Occipital lobe (tissue), 2 donors: ENCODE measurements around the gene NUMB. TPM values are rescaled to one million over a fixed set of nuclear protein-coding genes. Genes with fewer than 3 reads are reported as not detected.

Experiments used
- DNase-seq: peaks from one replicate; lab custom pipeline; 2025; lab: John Stamatoyannopoulos, UW
- total RNA-seq: library from RNA; depleted of rRNA; stranded (reverse); fragments of >200 nt; gene quantifications from one replicate; pipeline ENCODE4 v1.2.3, GENCODE V29; 2014

Gene NUMB
- total RNA-seq: 18.7 TPM

- DNase-seq: peak; percentile 96
Observed at GRCh38 chr14:73458183-73458976, at the start of gene NUMB. Gene NUMB (minus strand): TSS chr14:73458546. CDS start chr14:73355751, 102,795 bp downstream.

- DNase-seq: no peak
Observed at GRCh38 chr14:73503648-73504047, 45.3 kb upstream of the NUMB start.

DNA sequence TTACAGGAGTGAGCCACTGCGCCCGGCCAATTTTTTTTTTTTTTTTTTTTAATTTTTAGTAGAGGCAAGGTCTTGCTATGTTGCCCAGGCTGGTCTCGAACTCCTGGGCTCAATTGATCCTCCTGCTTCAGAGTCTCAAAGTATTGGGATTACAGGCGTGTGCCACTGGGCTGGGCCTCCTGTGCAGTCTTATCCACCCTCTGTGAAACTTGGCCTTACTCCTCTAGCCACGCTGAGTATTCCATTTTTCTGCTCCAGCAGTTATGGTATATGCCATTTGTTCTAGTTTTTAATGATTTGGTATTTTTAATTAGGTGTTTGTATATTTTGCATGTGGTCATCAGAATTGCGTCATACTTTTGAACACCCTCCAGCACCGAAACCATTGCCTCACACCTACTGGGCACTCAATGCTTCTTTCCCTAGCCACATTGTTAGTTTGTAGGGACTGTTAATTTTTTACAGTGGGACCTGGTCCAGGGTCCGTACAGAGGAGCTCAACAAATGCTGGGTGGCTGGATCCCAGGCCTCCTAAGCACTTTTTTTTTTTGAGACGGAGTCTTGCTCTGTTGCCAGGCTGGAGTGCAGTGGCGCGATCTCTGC lies 43.8 kb upstream of the NUMB start:
- DNase-seq: no peak

DNA sequence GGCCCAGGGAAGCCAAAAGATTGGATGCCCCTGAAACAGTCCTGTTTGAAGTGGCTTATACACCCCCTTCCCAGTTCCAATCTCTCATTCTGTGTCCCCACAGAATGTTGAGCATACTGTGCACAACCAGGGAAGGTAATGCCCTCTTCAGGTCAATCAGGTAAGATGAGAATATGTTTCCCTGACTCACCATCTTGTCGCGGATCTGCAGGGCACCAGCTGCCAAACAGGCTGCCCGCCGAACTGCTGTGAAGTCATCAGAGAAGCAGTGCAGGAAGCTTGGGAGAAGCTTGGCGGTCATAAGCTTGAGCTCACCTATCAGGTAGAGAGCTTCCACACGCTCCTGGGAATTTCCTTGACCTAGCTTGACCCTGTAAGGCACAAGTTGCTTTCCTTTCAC lies 42.0 kb upstream of the NUMB start:
- no peak for DNase-seq

GRCh38 chr14:73494593-73494992 lies 36.2 kb upstream of the NUMB start:
- no peak for DNase-seq

DNA sequence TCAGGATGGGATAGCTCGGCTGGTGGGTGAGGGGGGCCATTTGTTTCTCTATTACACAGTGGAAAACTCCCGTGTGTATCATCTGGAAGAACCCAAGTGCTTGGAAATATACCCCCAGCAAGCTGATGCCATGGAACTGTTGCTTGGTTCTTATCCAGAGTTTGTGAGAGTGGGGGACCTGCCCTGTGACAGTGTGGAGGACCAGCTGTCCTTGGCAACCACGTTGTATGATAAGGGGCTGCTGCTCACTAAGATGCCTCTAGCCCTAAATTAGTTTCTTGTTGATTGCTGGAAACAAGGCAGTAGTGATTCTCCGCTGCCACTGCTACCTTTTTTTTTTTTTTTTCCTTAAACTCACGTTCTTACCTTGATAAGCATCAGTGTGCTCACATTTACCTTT lies 34.3 kb upstream of the NUMB start:
- no peak for DNase-seq

- DNase-seq: no peak
Observed at GRCh38 chr14:73492043-73492552, 33.8 kb upstream of the NUMB start.

DNA sequence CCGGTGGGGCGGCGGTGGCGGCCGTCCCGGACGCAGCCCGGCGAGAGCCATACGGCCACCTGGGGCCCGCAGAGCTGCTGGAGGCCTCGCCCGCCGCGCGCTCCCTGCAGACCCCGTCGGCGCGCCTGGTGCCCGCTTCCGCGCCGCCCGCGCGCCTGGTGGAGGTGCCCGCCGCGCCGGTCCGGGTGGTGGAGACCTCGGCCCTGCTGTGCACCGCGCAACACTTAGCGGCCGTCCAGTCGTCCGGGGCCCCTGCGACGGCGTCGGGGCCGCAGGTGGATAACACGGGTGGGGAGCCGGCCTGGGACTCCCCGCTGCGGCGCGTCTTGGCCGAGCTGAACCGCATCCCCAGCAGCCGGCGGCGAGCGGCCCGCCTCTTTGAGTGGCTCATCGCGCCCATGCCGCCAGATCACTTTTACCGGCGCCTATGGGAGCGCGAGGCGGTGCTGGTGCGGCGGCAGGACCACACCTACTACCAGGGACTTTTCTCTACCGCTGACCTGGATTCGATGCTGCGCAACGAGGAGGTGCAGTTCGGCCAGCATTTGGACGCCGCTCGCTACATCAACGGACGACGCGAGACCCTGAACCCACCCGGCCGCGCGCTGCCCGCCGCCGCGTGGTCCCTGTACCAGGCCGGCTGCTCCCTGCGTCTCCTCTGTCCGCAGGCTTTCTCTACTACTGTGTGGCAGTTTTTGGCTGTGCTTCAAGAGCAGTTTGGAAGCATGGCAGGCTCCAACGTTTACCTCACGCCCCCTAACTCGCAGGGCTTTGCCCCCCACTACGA lies 33.1 kb upstream of the NUMB start:
- DNase-seq: peak; percentile 43

GRCh38 chr14:73489481-73490175 lies 31.3 kb upstream of the NUMB start:
- no peak for DNase-seq

DNA sequence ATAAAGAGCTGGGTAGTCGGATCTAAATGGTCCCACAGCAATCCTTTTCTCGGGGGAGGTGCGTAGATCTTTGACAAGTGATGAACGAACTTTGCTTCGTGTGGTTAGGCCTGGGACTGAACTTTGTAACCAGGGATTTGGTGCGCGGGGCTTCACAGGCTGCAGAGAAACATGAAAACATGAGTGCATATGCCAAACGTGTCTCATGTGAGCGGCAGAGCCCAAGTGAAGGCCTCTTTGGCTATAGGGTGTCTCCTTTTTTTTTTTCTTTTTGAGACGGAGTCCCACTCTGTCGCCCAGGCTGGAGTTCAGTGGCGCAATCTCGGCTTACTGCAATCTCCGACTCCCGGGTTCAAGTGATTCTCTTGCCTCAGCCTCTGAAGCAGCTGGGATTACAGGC lies 20.3 kb upstream of the NUMB start:
- no peak for DNase-seq

GRCh38 chr14:73477618-73478266 lies 19.4 kb upstream of the NUMB start:
- DNase-seq: no peak

DNA sequence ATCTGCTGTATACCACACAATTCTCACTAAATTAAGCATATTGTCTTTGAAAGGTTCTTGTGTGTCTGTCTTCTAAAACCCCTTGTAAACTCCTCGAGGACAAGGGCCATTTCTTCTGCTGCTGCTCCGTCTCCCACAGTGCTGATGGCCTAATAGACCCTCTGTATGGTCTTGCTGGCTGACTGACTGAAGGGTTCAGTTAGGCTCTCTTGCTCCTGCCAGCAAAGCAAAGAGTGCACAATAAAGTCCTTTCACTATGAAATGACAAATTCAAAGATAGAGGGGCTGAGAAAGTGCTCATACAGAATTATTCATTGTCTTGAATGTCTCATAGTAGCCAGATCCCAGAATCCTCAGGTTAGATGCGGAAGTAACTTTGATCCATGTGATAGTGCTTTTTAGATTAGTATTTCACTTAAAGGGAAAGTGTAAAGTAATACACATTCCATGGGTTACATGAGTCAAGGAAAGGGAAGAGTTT lies 18.1 kb upstream of the NUMB start:
- DNase-seq: no peak

GRCh38 chr14:73474952-73475351 lies 16.6 kb upstream of the NUMB start:
- DNase-seq: no peak

DNA sequence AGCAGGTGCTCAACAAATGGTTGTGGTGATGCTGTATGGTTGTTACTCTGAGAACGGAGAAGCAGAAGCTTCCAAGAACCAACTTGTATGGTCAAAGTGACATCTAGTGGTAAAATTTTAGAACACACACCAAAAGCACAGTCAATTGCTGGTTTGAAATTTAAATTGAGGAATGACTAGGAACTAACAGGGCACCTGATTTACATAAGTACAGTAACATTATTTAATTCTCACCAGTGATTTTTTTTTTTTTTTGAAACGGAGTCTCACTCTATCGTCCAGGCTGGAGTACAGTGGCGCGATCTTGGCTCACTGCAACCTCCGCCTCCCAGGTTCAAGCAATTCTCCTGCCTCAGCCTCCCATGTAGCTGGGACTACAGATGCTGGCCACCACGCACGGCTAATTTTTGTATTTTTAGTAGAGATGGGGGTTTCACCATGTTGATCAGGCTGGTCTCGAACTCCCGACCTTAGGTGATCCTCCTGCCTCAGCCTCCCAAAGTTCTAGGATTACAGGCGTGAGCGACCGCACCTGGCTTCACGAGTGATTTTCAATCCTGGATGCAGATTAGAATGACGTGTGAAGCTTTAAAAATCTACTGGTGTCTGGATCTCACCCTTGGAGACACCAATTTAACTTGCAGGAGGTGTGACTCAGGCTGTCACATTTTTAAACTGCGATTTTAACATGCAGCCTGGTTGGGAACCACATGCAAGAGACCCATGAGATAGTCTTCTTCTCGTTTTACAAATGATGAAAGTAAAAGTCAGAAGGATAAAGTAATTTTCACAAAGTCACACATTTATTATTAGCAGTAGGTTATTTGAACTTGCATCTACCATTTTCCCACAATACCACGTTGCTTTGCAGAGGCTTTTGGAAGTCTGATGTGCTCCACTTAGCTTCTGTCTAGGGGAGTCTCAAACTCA lies 14.1 kb upstream of the NUMB start:
- DNase-seq: no peak

- no peak for DNase-seq
Observed at GRCh38 chr14:73471582-73472184, 13.3 kb upstream of the NUMB start.

DNA sequence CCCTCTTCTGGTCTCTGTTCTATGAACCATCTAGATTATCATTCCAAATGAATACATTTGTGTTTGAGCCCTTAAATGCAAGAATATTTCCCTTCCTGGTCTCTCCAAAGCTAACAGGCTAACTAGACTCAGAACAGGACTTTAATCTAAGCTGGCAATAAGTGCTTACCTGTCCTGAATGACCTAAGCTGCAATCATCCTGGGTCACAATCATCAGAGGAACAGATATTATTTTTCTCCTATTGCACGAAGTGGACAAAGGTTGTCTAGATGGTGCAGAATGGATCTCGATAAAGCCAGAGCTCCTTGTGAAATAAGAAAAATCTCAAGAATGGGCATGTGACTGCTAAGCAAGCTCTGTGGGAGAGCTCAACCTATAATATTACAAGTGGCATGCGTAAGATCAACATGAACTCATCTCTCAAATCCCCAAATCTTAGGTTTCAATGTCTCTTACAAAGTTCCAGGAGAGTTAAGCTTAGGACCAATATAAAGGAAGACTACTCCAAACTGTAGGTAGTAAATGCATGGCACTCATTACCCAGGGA lies 10.6 kb upstream of the NUMB start:
- no peak for DNase-seq

- DNase-seq: no peak
Observed at GRCh38 chr14:73467800-73468199, 9.5 kb upstream of the NUMB start.

- no peak for DNase-seq
Observed at GRCh38 chr14:73467377-73467776, 9.0 kb upstream of the NUMB start.

- no peak for DNase-seq
Observed at GRCh38 chr14:73466861-73467260, 8.5 kb upstream of the NUMB start.
